ENCODE results near the gene EDARADD.

- no peak for TF ChIP-seq POLR2A (IDR thresholded peaks at IDR 0.05)
- TF ChIP-seq, protein P1, sequence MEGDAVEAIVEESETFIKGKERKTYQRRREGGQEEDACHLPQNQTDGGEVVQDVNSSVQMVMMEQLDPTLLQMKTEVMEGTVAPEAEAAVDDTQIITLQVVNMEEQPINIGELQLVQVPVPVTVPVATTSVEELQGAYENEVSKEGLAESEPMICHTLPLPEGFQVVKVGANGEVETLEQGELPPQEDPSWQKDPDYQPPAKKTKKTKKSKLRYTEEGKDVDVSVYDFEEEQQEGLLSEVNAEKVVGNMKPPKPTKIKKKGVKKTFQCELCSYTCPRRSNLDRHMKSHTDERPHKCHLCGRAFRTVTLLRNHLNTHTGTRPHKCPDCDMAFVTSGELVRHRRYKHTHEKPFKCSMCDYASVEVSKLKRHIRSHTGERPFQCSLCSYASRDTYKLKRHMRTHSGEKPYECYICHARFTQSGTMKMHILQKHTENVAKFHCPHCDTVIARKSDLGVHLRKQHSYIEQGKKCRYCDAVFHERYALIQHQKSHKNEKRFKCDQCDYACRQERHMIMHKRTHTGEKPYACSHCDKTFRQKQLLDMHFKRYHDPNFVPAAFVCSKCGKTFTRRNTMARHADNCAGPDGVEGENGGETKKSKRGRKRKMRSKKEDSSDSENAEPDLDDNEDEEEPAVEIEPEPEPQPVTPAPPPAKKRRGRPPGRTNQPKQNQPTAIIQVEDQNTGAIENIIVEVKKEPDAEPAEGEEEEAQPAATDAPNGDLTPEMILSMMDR (IDR thresholded peaks at IDR 0.05) = no peak
Observed at GRCh38 chr1:236377832-236378535, 16.1 kb upstream of the EDARADD start.

Data from ovary (tissue), 3 donors.